PC-3 (cell line): ENCODE data around the gene PEPD. TPM values are rescaled to one million over a fixed set of nuclear protein-coding genes. Genes with fewer than 3 reads are reported as not detected.

Source experiments
- ATAC-seq: fragments of 200-7000 bp; cut with Tn5 transposase; 2 replicates; pipeline ENCODE4 v1.9.1; 2020; ENCODE audit warnings: mild to moderate bottlenecking, moderate library complexity
- BruUV-seq: library from RNA; stranded (reverse); fragments of 400-500 nt; replicated peaks from 2 replicates; lab custom pipeline; 2021; lab: Mats Ljungman, UMichigan
- CTCF ChIA-PET: fragments of 300-600 bp; sonication (Branson Sonifier 250); formaldehyde crosslinking; loops from one replicate; lab custom pipeline; 2022; ENCODE audit warnings: antibody characterized with exemption; lab: Charles Lee
- POLR2A ChIA-PET: fragments of 300-600 bp; sonication (Branson Sonifier 250); formaldehyde crosslinking; loops from one replicate; lab custom pipeline; 2022; ENCODE audit warnings: antibody characterized with exemption; ENCODE audit not compliant: unreplicated experiment; lab: Charles Lee
- DNase-seq: peaks from one replicate; pipeline ENCODE4 v3.0.0-alpha.2; 2015
- H2AFZ ChIP-seq: fragments of 300-600 bp; sonication (generic); 2 replicates; pipeline ENCODE4 v1.6.0; 2016; ENCODE audit warnings: antibody characterized with exemption, low read length
- H3F3A ChIP-seq: fragments of 300-600 bp; sonication (generic); one replicate; pipeline ENCODE4 v1.6.0; 2017; ENCODE audit warnings: antibody characterized with exemption, low read length, control low read depth, mild to moderate bottlenecking; ENCODE audit not compliant: unreplicated experiment
- H3K27ac ChIP-seq: fragments of 300-600 bp; sonication (generic); 2 replicates; pipeline ENCODE4 v1.5.1; 2016; ENCODE audit warnings: mild to moderate bottlenecking, low read length
- H3K27me3 ChIP-seq: fragments of 300-600 bp; sonication (generic); 2 replicates; pipeline ENCODE4 v1.6.1; 2016; ENCODE audit warnings: low read length, mixed read lengths
- H3K36me3 ChIP-seq: fragments of 300-600 bp; sonication (generic); 2 replicates; pipeline ENCODE4 v1.6.1; 2016; ENCODE audit warnings: low read depth, mixed run types, low read length, mixed read lengths
- H3K4me1 ChIP-seq: fragments of 300-600 bp; sonication (generic); 2 replicates; pipeline ENCODE4 v1.5.1; 2016; ENCODE audit warnings: low read length; ENCODE audit not compliant: insufficient read depth
- H3K4me2 ChIP-seq: fragments of 300-600 bp; sonication (generic); 2 replicates; pipeline ENCODE4 v1.6.0; 2016; ENCODE audit warnings: low read length
- H3K4me3 ChIP-seq: fragments of 300-600 bp; sonication (generic); 2 replicates; pipeline ENCODE4 v1.5.1; 2016; ENCODE audit warnings: mild to moderate bottlenecking, low read length, mixed read lengths
- H3K79me2 ChIP-seq: fragments of 300-600 bp; sonication (generic); 2 replicates; pipeline ENCODE4 v1.6.1; 2017; ENCODE audit warnings: low read length, mixed read lengths
- H3K9ac ChIP-seq: fragments of 300-600 bp; sonication (generic); 2 replicates; pipeline ENCODE4 v1.6.0; 2016; ENCODE audit warnings: mild to moderate bottlenecking, low read length
- H3K9me2 ChIP-seq: fragments of 300-600 bp; sonication (generic); replicated peaks from 2 replicates; pipeline ENCODE4 v1.6.1; 2016; ENCODE audit warnings: mixed run types, low read length, mixed read lengths
- H3K9me3 ChIP-seq: fragments of 300-600 bp; sonication (generic); 2 replicates; pipeline ENCODE4 v1.6.1; 2016; ENCODE audit warnings: low read length, mixed read lengths
- H4K20me1 ChIP-seq: fragments of 300-600 bp; sonication (generic); 2 replicates; pipeline ENCODE4 v1.6.1; 2016; ENCODE audit warnings: low read length, mixed read lengths
- CTCF ChIP-seq: fragments of 300-600 bp; sonication (generic); conservative IDR thresholded peaks from 2 replicates; pipeline ENCODE4 v1.5.1; 2017; ENCODE audit warnings: antibody characterized with exemption, low read depth, mild to moderate bottlenecking, low read length
- EZH2 ChIP-seq: fragments of 300-600 bp; sonication (generic); IDR thresholded peaks from one replicate; pipeline ENCODE4 v1.6.1; 2017; ENCODE audit warnings: antibody characterized with exemption, mild to moderate bottlenecking, low read length; ENCODE audit not compliant: unreplicated experiment
- EZH2phosphoT487 ChIP-seq: fragments of 300-600 bp; sonication (generic); IDR thresholded peaks from 2 replicates; pipeline ENCODE4 v1.6.1; 2018; ENCODE audit warnings: mild to moderate bottlenecking, antibody characterized with exemption, low read length, borderline replicate concordance
- intact Hi-C: fragments of 100-400 bp; cut with micrococcal nuclease; formaldehyde crosslinking; loops from 2 replicates; pipeline ENCODE4 v1.9.0; 2023
- total RNA-seq: library from RNA; depleted of rRNA; stranded (reverse); fragments of >200 nt; gene quantifications from 2 replicates; pipeline ENCODE4 v1.2.3, GENCODE V29; 2014

PEPD gene
- total RNA-seq, 1 experiment from 2014 or later = 53.4 TPM

GRCh38 chr19:33527125-33527524 lies 5.5 kb upstream of the PEPD start:
- no peak overlapping the region for H3K27ac ChIP-seq
- no peaks in the 10 kb centered on the region for H4K20me1 ChIP-seq
- H3K4me3 ChIP-seq = no peak overlapping the region
- no peaks in the 10 kb centered on the region for H3F3A ChIP-seq
- ChIA-PET POLR2A (no interaction called here), CTCF (no interaction called here)
- H2AFZ ChIP-seq = no peak overlapping the region
- H3K27me3 ChIP-seq = peaks cover 6% of the 10 kb centered on the region; the same call in 1 of the 2 replicates
- no peaks in the 10 kb centered on the region for H3K79me2 ChIP-seq
- no peak for ATAC-seq
- intact Hi-C loops = no loop called here
- DNase-seq = no peak
- H3K9me3 ChIP-seq = no peaks in the 10 kb centered on the region
- H3K4me1 ChIP-seq = peaks cover under 1% of the 10 kb centered on the region; the same call in 1 of the 2 replicates
- no peaks in the 10 kb centered on the region for H3K9me2 ChIP-seq
- TF ChIP-seq EZH2phosphoT487 (no peak), EZH2 (no peak), CTCF (no peak)
- no peak overlapping the region for H3K4me2 ChIP-seq
- no TSS peak for BruUV-seq
- H3K9ac ChIP-seq = no peak overlapping the region
- no peaks in the 10 kb centered on the region for H3K36me3 ChIP-seq

- H3K9ac ChIP-seq = no peak overlapping the region
- H3K4me2 ChIP-seq = no peak overlapping the region
- H3K9me2 ChIP-seq = no peaks in the 10 kb centered on the region
- no peak for DNase-seq
- H3K36me3 ChIP-seq = no peaks in the 10 kb centered on the region
- intact Hi-C loops = loop anchor here (5.0 kb wide), 1 partner anchor 52 kb away; no protein-coding TSS in a partner anchor
- H3K79me2 ChIP-seq = peaks cover 8% of the 10 kb centered on the region; the same call in 1 of the 2 replicates
- no TSS peak for BruUV-seq
- no peaks in the 10 kb centered on the region for H3F3A ChIP-seq
- no peak overlapping the region for H3K27ac ChIP-seq
- H3K4me1 ChIP-seq = peaks cover 3% of the 10 kb centered on the region; the same call in 1 of the 2 replicates
- ATAC-seq = no peak
- CTCF ChIA-PET = no interaction called here
- TF ChIP-seq EZH2 (no peak), EZH2phosphoT487 (no peak), CTCF (no peak)
- POLR2A ChIA-PET = interaction anchor here (0.6 kb wide), 1 partner anchor 454 kb away, joined by 7 read pairs; no protein-coding TSS in a partner anchor
- no peaks in the 10 kb centered on the region for H3K9me3 ChIP-seq
- peaks cover 4% of the 10 kb centered on the region; the same call in 1 of the 2 replicates for H3K27me3 ChIP-seq
- no peaks in the 10 kb centered on the region for H4K20me1 ChIP-seq
- no peak overlapping the region for H2AFZ ChIP-seq
- H3K4me3 ChIP-seq = no peak overlapping the region
Measured at GRCh38 chr19:33524024-33524664, 2.6 kb upstream of the PEPD start.

- Histone ChIP-seq H3K9ac (no peak overlapping the region), H3K79me2 (peaks cover 8% of the 10 kb centered on the region; the same call in 1 of the 2 replicates), H3K9me3 (no peaks in the 10 kb centered on the region), H3F3A (no peaks in the 10 kb centered on the region), H3K27ac (no peak overlapping the region), H3K9me2 (no peaks in the 10 kb centered on the region), H3K4me1 (peaks cover 3% of the 10 kb centered on the region; the same call in 1 of the 2 replicates), H3K36me3 (no peaks in the 10 kb centered on the region), H4K20me1 (no peaks in the 10 kb centered on the region), H3K27me3 (peaks cover 4% of the 10 kb centered on the region; the same call in 1 of the 2 replicates), H2AFZ (no peak overlapping the region), H3K4me3 (no peak overlapping the region), H3K4me2 (no peak overlapping the region)
- ATAC-seq = no peak
- TF ChIP-seq EZH2 (no peak), CTCF (no peak), EZH2phosphoT487 (no peak)
- no TSS peak for BruUV-seq
- intact Hi-C loops = loop anchor here (5.0 kb wide), 1 partner anchor 51 kb away; no protein-coding TSS in a partner anchor
- DNase-seq = no peak
- POLR2A ChIA-PET = interaction anchor here (0.6 kb wide), 1 partner anchor 46 kb away, joined by 3 read pairs; no protein-coding TSS in a partner anchor
- CTCF ChIA-PET = no interaction called here
Measured at GRCh38 chr19:33523167-33523566, 1.6 kb upstream of the PEPD start.
